ENCODE data around the gene TXNRD3. TPM values are rescaled to one million over a fixed set of nuclear protein-coding genes. Genes with fewer than 3 reads are reported as not detected.
"Not testable (repeated sequence)": the region's sequence is repeated elsewhere in the genome, so short reads cannot be mapped to it uniquely, and the experiment has no call there.

The TXNRD3 gene
- total RNA-seq, 1 donor from 2014 or later, result 6.2 TPM

GRCh38 chr3:126599101-126599500 lies 55.8 kb downstream of the TXNRD3 start:
- Histone ChIP-seq H3K27me3 (ENCODE audit: control insufficient read depth, insufficient read depth, low read length) (no peaks in the 10 kb centered on the region), H3K4me3 (ENCODE audit: low read depth, low read length) (no peak overlapping the region), H3K36me3 (ENCODE audit: control insufficient read depth, insufficient read depth, low read length) (no peaks in the 10 kb centered on the region)
- DNase-seq (ENCODE audit: low read depth), result no peak
- TF ChIP-seq CTCF (IDR thresholded peaks at IDR 0.05; ENCODE audit: insufficient read depth, low read length, poor library complexity, severe bottlenecking), result no peak

- not testable (repeated sequence) for H3K4me3 ChIP-seq (ENCODE audit: low read depth, low read length); DNase-seq (ENCODE audit: low read depth); H3K27me3 ChIP-seq (ENCODE audit: control insufficient read depth, insufficient read depth, low read length); H3K36me3 ChIP-seq (ENCODE audit: control insufficient read depth, insufficient read depth, low read length)
These were observed 59.4 kb downstream of the TXNRD3 start for GRCh38 chr3:126595479-126595878.

- DNase-seq (ENCODE audit: low read depth); H3K4me3 ChIP-seq (ENCODE audit: low read depth, low read length); H3K27me3 ChIP-seq (ENCODE audit: control insufficient read depth, insufficient read depth, low read length); H3K36me3 ChIP-seq (ENCODE audit: control insufficient read depth, insufficient read depth, low read length): not testable (repeated sequence)
These were observed 63.4 kb downstream of the TXNRD3 start for GRCh38 chr3:126591515-126591914.

GRCh38 chr3:126582311-126582710 lies 72.6 kb downstream of the TXNRD3 start:
- no peak for TF ChIP-seq CTCF (IDR thresholded peaks at IDR 0.05; ENCODE audit: insufficient read depth, low read length, poor library complexity, severe bottlenecking)
- DNase-seq (ENCODE audit: low read depth), result no peak
- no peak overlapping the region for H3K4me3 ChIP-seq (ENCODE audit: low read depth, low read length)
- H3K27me3 ChIP-seq (ENCODE audit: control insufficient read depth, insufficient read depth, low read length), result peaks cover 5% of the 10 kb centered on the region
- no peaks in the 10 kb centered on the region for H3K36me3 ChIP-seq (ENCODE audit: control insufficient read depth, insufficient read depth, low read length)

GRCh38 chr3:126581569-126581968 lies 73.4 kb downstream of the TXNRD3 start:
- DNase-seq (ENCODE audit: low read depth), result no peak
- TF ChIP-seq CTCF (IDR thresholded peaks at IDR 0.05; ENCODE audit: insufficient read depth, low read length, poor library complexity, severe bottlenecking), result no peak
- H3K4me3 ChIP-seq (ENCODE audit: low read depth, low read length), result no peak overlapping the region

GRCh38 chr3:126580746-126581145 lies 74.2 kb downstream of the TXNRD3 start:
- Histone ChIP-seq H3K36me3 (ENCODE audit: control insufficient read depth, insufficient read depth, low read length) (no peaks in the 10 kb centered on the region), H3K27me3 (ENCODE audit: control insufficient read depth, insufficient read depth, low read length) (peaks cover 5% of the 10 kb centered on the region), H3K4me3 (ENCODE audit: low read depth, low read length) (no peak overlapping the region)
- TF ChIP-seq CTCF (IDR thresholded peaks at IDR 0.05; ENCODE audit: insufficient read depth, low read length, poor library complexity, severe bottlenecking), result no peak
- no peak for DNase-seq (ENCODE audit: low read depth)

More at GRCh38 chr3:126581569-126581968, 73.4 kb downstream of the TXNRD3 start:
- H3K36me3 ChIP-seq (ENCODE audit: control insufficient read depth, insufficient read depth, low read length), result no peaks in the 10 kb centered on the region
- H3K27me3 ChIP-seq (ENCODE audit: control insufficient read depth, insufficient read depth, low read length), result peaks cover 5% of the 10 kb centered on the region

- DNase-seq (ENCODE audit: low read depth), result no peak
- no peak overlapping the region for H3K4me3 ChIP-seq (ENCODE audit: low read depth, low read length)
- peaks cover 5% of the 10 kb centered on the region for H3K27me3 ChIP-seq (ENCODE audit: control insufficient read depth, insufficient read depth, low read length)
- no peak for TF ChIP-seq CTCF (IDR thresholded peaks at IDR 0.05; ENCODE audit: insufficient read depth, low read length, poor library complexity, severe bottlenecking)
- no peaks in the 10 kb centered on the region for H3K36me3 ChIP-seq (ENCODE audit: control insufficient read depth, insufficient read depth, low read length)
These were observed 76.2 kb downstream of the TXNRD3 start for GRCh38 chr3:126578702-126579101.
